ENCODE measurements around the gene CTDSPL.

Gene CTDSPL

GRCh38 chr3:38009807-38010591 is 148.3 kb downstream of the CTDSPL start:
- TF ChIP-seq, protein P1, sequence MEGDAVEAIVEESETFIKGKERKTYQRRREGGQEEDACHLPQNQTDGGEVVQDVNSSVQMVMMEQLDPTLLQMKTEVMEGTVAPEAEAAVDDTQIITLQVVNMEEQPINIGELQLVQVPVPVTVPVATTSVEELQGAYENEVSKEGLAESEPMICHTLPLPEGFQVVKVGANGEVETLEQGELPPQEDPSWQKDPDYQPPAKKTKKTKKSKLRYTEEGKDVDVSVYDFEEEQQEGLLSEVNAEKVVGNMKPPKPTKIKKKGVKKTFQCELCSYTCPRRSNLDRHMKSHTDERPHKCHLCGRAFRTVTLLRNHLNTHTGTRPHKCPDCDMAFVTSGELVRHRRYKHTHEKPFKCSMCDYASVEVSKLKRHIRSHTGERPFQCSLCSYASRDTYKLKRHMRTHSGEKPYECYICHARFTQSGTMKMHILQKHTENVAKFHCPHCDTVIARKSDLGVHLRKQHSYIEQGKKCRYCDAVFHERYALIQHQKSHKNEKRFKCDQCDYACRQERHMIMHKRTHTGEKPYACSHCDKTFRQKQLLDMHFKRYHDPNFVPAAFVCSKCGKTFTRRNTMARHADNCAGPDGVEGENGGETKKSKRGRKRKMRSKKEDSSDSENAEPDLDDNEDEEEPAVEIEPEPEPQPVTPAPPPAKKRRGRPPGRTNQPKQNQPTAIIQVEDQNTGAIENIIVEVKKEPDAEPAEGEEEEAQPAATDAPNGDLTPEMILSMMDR (IDR thresholded peaks at IDR 0.05; ENCODE audit: insufficient read depth, missing control alignments): no peak
- no peak for FAIRE-seq
- DNase-seq (ENCODE audit: insufficient read length, low spot score): no peak

DNA sequence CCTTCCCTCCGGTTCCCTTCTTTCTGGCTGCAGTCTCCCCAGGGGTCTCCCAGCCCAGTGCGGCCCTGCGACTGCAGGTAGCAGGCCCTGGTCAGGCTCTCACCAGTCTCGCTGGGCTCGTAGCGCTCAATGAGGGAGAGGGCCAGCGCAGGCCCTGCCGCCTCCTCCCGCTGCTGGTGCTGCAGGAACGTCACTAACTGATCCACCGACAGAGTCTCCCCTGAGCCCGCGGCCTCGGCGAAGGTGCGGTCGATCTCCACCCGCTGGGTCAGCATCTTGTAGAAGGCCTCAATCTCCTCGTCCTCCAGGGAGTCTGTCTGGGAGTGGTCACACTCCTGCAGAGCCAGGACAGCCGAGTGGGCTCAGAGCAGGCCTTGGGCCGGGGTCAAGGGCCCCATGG is 149.4 kb downstream of the CTDSPL start:
- no peak for FAIRE-seq
- no peak for DNase-seq (ENCODE audit: insufficient read length, low spot score)
- TF ChIP-seq, protein P1 (IDR thresholded peaks at IDR 0.05; ENCODE audit: insufficient read depth, missing control alignments): no peak

GRCh38 chr3:38015485-38015884 is 153.8 kb downstream of the CTDSPL start:
- TF ChIP-seq, protein P1 (IDR thresholded peaks at IDR 0.05; ENCODE audit: insufficient read depth, missing control alignments): no peak
- DNase-seq (ENCODE audit: insufficient read length, low spot score): no peak
- FAIRE-seq: no peak

DNA sequence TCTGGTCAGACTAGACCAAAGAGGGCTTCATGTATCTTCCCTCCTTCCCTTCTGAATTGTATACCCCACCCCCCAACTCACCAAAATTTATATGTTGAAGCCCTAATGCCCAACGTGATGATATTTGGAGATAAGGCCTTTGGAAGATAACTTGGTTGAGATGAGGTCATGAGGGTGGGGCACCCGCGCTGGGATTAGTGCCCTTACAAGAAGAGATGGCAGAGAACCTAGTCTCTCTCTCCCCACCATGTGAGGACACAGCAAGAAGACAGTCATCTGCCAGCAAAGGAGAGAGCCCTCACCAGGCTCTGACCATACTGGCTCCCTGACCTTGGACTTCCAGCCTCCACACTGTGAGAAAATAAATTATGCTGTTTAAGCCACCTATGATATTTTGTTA is 154.3 kb downstream of the CTDSPL start:
- DNase-seq (ENCODE audit: insufficient read length, low spot score) (no peak), FAIRE-seq (no peak)
- TF ChIP-seq, protein P1 (IDR thresholded peaks at IDR 0.05; ENCODE audit: insufficient read depth, missing control alignments): no peak

DNA sequence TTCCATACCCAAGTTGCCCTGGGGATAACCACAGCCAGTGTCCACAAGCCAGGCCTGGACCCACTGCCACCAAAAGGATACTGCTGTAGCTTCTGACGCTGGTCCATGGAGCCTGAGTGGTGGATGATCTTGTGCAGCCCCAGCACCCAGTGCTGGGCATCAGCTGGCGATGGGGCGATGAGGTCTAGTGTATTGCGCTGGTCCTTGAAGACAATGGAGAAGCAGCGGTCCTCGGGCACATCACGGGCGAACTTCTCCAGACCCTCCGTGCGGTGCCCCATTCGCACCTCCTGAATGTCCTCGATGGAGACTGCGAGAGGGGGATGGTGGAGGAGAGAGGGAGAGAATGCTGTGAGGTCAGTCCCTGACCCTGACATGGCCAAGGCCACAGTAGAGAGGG is 154.7 kb downstream of the CTDSPL start:
- DNase-seq (ENCODE audit: insufficient read length, low spot score) (no peak), FAIRE-seq (no peak)
- TF ChIP-seq, protein P1 (IDR thresholded peaks at IDR 0.05; ENCODE audit: insufficient read depth, missing control alignments): no peak

DNA sequence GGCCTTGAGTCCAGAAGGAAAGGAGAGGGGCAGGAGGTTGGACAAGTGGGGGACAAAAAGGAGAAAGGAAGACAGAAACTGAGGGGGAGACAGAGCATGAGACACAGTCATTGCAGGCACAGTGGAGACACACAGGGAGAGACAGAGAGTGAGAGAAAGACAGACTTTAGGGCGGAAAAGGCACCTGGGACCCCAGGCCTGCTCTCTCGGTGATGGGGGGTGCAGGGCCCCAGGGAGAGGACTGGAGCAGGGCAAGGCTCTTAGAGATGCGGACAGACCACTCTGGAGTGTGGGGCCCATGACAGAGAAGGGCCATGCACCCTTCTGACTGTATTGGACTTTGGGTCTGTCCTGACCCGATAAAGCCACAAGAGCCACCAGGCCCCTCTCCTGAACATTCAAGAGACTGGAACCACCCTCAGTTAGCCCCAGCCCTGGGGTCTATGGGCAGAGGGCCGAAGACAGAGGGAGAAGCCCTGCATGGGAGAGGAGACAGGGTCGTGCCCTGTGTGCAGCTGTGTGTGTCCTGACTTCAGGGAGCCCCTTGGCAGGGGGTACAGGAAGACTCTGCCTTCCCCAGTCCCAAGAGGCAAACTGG is 155.3 kb downstream of the CTDSPL start:
- FAIRE-seq (no peak), DNase-seq (ENCODE audit: insufficient read length, low spot score) (no peak)
- TF ChIP-seq, protein P1 (IDR thresholded peaks at IDR 0.05; ENCODE audit: insufficient read depth, missing control alignments): no peak
